ENCODE results near the gene CYFIP1.

Gene CYFIP1

GRCh38 chr15:22892333-22892732 lies 87.8 kb downstream of the CYFIP1 start:
- no peak overlapping the region for H2BK12ac ChIP-seq (ENCODE audit: low read length)
- H4K8ac ChIP-seq (ENCODE audit: low read depth, low read length): no peak overlapping the region
- H3K4ac ChIP-seq (ENCODE audit: low read depth, low read length): no peak overlapping the region
- H3K79me2 ChIP-seq (ENCODE audit: control insufficient read depth, insufficient read depth, low read length, poor library complexity): no peaks in the 10 kb centered on the region
- peak; percentile 96 to 98 for DNase-seq
- no peak overlapping the region for H2BK120ac ChIP-seq (ENCODE audit: insufficient read depth, low read length, poor library complexity)
- peaks cover 9 to 15% of the 10 kb centered on the region in 2 experiments for H3K4me1 ChIP-seq (ENCODE audit: control insufficient read depth in 1 of 2, insufficient read depth in 2 of 2, low read length in 2 of 2)
- H3K9ac ChIP-seq (ENCODE audit: low read length): no peak overlapping the region
- no peak overlapping the region for H3K4me3 ChIP-seq (ENCODE audit: low read depth, low read length)
- H3K79me1 ChIP-seq (ENCODE audit: low read length): peaks cover 8% of the 10 kb centered on the region
- no peak overlapping the region for H4K91ac ChIP-seq (ENCODE audit: low read depth, low read length)
- no peak overlapping the region for H3K4me2 ChIP-seq (ENCODE audit: low read length)
- H2AK5ac ChIP-seq (ENCODE audit: low read length): no peak overlapping the region
- no peak overlapping the region for H4K12ac ChIP-seq (ENCODE audit: low read depth, low read length)
- no peak overlapping the region for H3K18ac ChIP-seq (ENCODE audit: low read length)
- peaks cover 31 to 37% of the 10 kb centered on the region in 2 experiments for H3K36me3 ChIP-seq (ENCODE audit: control insufficient read depth in 1 of 2, insufficient read depth in 2 of 2, low read length in 2 of 2)
- no peak overlapping the region for H2AFZ ChIP-seq (ENCODE audit: insufficient read depth, low read length, poor library complexity)
- no peaks in the 10 kb centered on the region for H3K27me3 ChIP-seq (ENCODE audit: insufficient read depth, low read length)
- no peak overlapping the region for H3K14ac ChIP-seq (ENCODE audit: low read length)
- no CpG with 5 or more reads among the region's 9 CpGs for WGBS (ENCODE audit: extremely low coverage, insufficient coverage, insufficient read length)
- peaks cover 4% of the 10 kb centered on the region for H3K9me3 ChIP-seq (ENCODE audit: insufficient read depth, low read depth, low read length)
- no peak overlapping the region for H3K27ac ChIP-seq (ENCODE audit: low read depth, low read length)
- H3K23ac ChIP-seq (ENCODE audit: low read length): no peak overlapping the region
- H2BK5ac ChIP-seq (ENCODE audit: low read depth, low read length, poor library complexity): no peak overlapping the region

GRCh38 chr15:22891426-22892210 lies 88.5 kb downstream of the CYFIP1 start:
- H3K4me3 ChIP-seq (ENCODE audit: low read depth, low read length): no peak overlapping the region
- H2BK12ac ChIP-seq (ENCODE audit: low read length): no peak overlapping the region
- WGBS (ENCODE audit: extremely low coverage, insufficient coverage, insufficient read length): no CpG with 5 or more reads among the region's 33 CpGs
- H3K27me3 ChIP-seq (ENCODE audit: insufficient read depth, low read length): no peaks in the 10 kb centered on the region
- no peak overlapping the region for H3K4me2 ChIP-seq (ENCODE audit: low read length)
- H3K18ac ChIP-seq (ENCODE audit: low read length): no peak overlapping the region
- peaks cover 4% of the 10 kb centered on the region for H3K9me3 ChIP-seq (ENCODE audit: insufficient read depth, low read depth, low read length)
- H3K23ac ChIP-seq (ENCODE audit: low read length): no peak overlapping the region
- H3K36me3 ChIP-seq (ENCODE audit: control insufficient read depth in 1 of 2, insufficient read depth in 2 of 2, low read length in 2 of 2): peaks cover 31 to 40% of the 10 kb centered on the region in 2 experiments
- no peak overlapping the region for H3K4ac ChIP-seq (ENCODE audit: low read depth, low read length)
- no peak overlapping the region for H2BK5ac ChIP-seq (ENCODE audit: low read depth, low read length, poor library complexity)
- H3K79me1 ChIP-seq (ENCODE audit: low read length): peaks cover 8% of the 10 kb centered on the region
- H4K91ac ChIP-seq (ENCODE audit: low read depth, low read length): no peak overlapping the region
- no peak overlapping the region for H3K9ac ChIP-seq (ENCODE audit: low read length)
- no peak overlapping the region for H2AFZ ChIP-seq (ENCODE audit: insufficient read depth, low read length, poor library complexity)
- H4K8ac ChIP-seq (ENCODE audit: low read depth, low read length): no peak overlapping the region
- peaks cover 9 to 15% of the 10 kb centered on the region in 2 experiments for H3K4me1 ChIP-seq (ENCODE audit: control insufficient read depth in 1 of 2, insufficient read depth in 2 of 2, low read length in 2 of 2)
- no peak overlapping the region for H3K27ac ChIP-seq (ENCODE audit: low read depth, low read length)
- no peak overlapping the region for H2AK5ac ChIP-seq (ENCODE audit: low read length)
- no peak overlapping the region for H4K12ac ChIP-seq (ENCODE audit: low read depth, low read length)
- no peak for DNase-seq
- H3K79me2 ChIP-seq (ENCODE audit: control insufficient read depth, insufficient read depth, low read length, poor library complexity): no peaks in the 10 kb centered on the region
- H2BK120ac ChIP-seq (ENCODE audit: insufficient read depth, low read length, poor library complexity): no peak overlapping the region
- H3K14ac ChIP-seq (ENCODE audit: low read length): no peak overlapping the region

- no CpG with 5 or more reads among the region's 11 CpGs for WGBS (ENCODE audit: extremely low coverage, insufficient coverage, insufficient read length)
- H3K14ac ChIP-seq (ENCODE audit: low read length): no peak overlapping the region
- no peak overlapping the region for H2BK5ac ChIP-seq (ENCODE audit: low read depth, low read length, poor library complexity)
- no peak overlapping the region for H3K4ac ChIP-seq (ENCODE audit: low read depth, low read length)
- no peak overlapping the region for H3K9ac ChIP-seq (ENCODE audit: low read length)
- H2BK120ac ChIP-seq (ENCODE audit: insufficient read depth, low read length, poor library complexity): no peak overlapping the region
- H3K27me3 ChIP-seq (ENCODE audit: insufficient read depth, low read length): no peaks in the 10 kb centered on the region
- no peak overlapping the region for H3K4me2 ChIP-seq (ENCODE audit: low read length)
- no peak overlapping the region for H2AK5ac ChIP-seq (ENCODE audit: low read length)
- H3K4me3 ChIP-seq (ENCODE audit: low read depth, low read length): no peak overlapping the region
- H4K12ac ChIP-seq (ENCODE audit: low read depth, low read length): no peak overlapping the region
- DNase-seq: no peak
- peaks cover 4% of the 10 kb centered on the region for H3K9me3 ChIP-seq (ENCODE audit: insufficient read depth, low read depth, low read length)
- no peak overlapping the region for H4K91ac ChIP-seq (ENCODE audit: low read depth, low read length)
- H3K4me1 ChIP-seq (ENCODE audit: control insufficient read depth in 1 of 2, insufficient read depth in 2 of 2, low read length in 2 of 2): peaks cover 3 to 8% of the 10 kb centered on the region in 2 experiments
- H3K79me2 ChIP-seq (ENCODE audit: control insufficient read depth, insufficient read depth, low read length, poor library complexity): no peaks in the 10 kb centered on the region
- H3K36me3 ChIP-seq (ENCODE audit: control insufficient read depth in 1 of 2, insufficient read depth in 2 of 2, low read length in 2 of 2): peaks cover 31 to 38% of the 10 kb centered on the region in 2 experiments
- H3K18ac ChIP-seq (ENCODE audit: low read length): no peak overlapping the region
- no peak overlapping the region for H4K8ac ChIP-seq (ENCODE audit: low read depth, low read length)
- no peak overlapping the region for H3K27ac ChIP-seq (ENCODE audit: low read depth, low read length)
- H3K79me1 ChIP-seq (ENCODE audit: low read length): peaks cover 4% of the 10 kb centered on the region
- H2AFZ ChIP-seq (ENCODE audit: insufficient read depth, low read length, poor library complexity): no peak overlapping the region
- no peak overlapping the region for H2BK12ac ChIP-seq (ENCODE audit: low read length)
- no peak overlapping the region for H3K23ac ChIP-seq (ENCODE audit: low read length)
Observed at GRCh38 chr15:22890296-22890695, 89.9 kb downstream of the CYFIP1 start.

GRCh38 chr15:22889146-22889818 lies 90.9 kb downstream of the CYFIP1 start:
- no peak overlapping the region for H3K9ac ChIP-seq (ENCODE audit: low read length)
- no CpG with 5 or more reads among the region's 14 CpGs for WGBS (ENCODE audit: extremely low coverage, insufficient coverage, insufficient read length)
- no peak overlapping the region for H3K4me2 ChIP-seq (ENCODE audit: low read length)
- H3K27me3 ChIP-seq (ENCODE audit: insufficient read depth, low read length): no peaks in the 10 kb centered on the region
- peaks cover 6 to 8% of the 10 kb centered on the region in 2 experiments for H3K4me1 ChIP-seq (ENCODE audit: control insufficient read depth in 1 of 2, insufficient read depth in 2 of 2, low read length in 2 of 2)
- no peak overlapping the region for H2BK120ac ChIP-seq (ENCODE audit: insufficient read depth, low read length, poor library complexity)
- H2BK12ac ChIP-seq (ENCODE audit: low read length): no peak overlapping the region
- no peak for DNase-seq
- H3K23ac ChIP-seq (ENCODE audit: low read length): no peak overlapping the region
- peak overlapping the region; percentile 39 for H3K18ac ChIP-seq (ENCODE audit: low read length)
- H3K9me3 ChIP-seq (ENCODE audit: insufficient read depth, low read depth, low read length): peaks cover 4% of the 10 kb centered on the region
- no peak overlapping the region for H4K91ac ChIP-seq (ENCODE audit: low read depth, low read length)
- no peak overlapping the region for H4K12ac ChIP-seq (ENCODE audit: low read depth, low read length)
- H3K14ac ChIP-seq (ENCODE audit: low read length): no peak overlapping the region
- no peak overlapping the region for H2AK5ac ChIP-seq (ENCODE audit: low read length)
- no peak overlapping the region for H3K4ac ChIP-seq (ENCODE audit: low read depth, low read length)
- H3K79me2 ChIP-seq (ENCODE audit: control insufficient read depth, insufficient read depth, low read length, poor library complexity): no peaks in the 10 kb centered on the region
- H4K8ac ChIP-seq (ENCODE audit: low read depth, low read length): no peak overlapping the region
- no peak overlapping the region for H3K4me3 ChIP-seq (ENCODE audit: low read depth, low read length)
- H3K27ac ChIP-seq (ENCODE audit: low read depth, low read length): no peak overlapping the region
- H2AFZ ChIP-seq (ENCODE audit: insufficient read depth, low read length, poor library complexity): no peak overlapping the region
- peaks cover 31 to 38% of the 10 kb centered on the region in 2 experiments for H3K36me3 ChIP-seq (ENCODE audit: control insufficient read depth in 1 of 2, insufficient read depth in 2 of 2, low read length in 2 of 2)
- no peak overlapping the region for H2BK5ac ChIP-seq (ENCODE audit: low read depth, low read length, poor library complexity)
- H3K79me1 ChIP-seq (ENCODE audit: low read length): peaks cover 4% of the 10 kb centered on the region
